Cerebellar nuclear complex (tissue), 1 donor: ENCODE results near the gene TFDP2.
"Not testable (repeated sequence)": the region's sequence is repeated elsewhere in the genome, so short reads cannot be mapped to it uniquely, and the experiment has no call there.

Experiments
- DNase-seq, 2 experiments: peaks; one replicate each; lab custom pipeline; 2025; lab: John Stamatoyannopoulos, UW

TFDP2 gene

DNA sequence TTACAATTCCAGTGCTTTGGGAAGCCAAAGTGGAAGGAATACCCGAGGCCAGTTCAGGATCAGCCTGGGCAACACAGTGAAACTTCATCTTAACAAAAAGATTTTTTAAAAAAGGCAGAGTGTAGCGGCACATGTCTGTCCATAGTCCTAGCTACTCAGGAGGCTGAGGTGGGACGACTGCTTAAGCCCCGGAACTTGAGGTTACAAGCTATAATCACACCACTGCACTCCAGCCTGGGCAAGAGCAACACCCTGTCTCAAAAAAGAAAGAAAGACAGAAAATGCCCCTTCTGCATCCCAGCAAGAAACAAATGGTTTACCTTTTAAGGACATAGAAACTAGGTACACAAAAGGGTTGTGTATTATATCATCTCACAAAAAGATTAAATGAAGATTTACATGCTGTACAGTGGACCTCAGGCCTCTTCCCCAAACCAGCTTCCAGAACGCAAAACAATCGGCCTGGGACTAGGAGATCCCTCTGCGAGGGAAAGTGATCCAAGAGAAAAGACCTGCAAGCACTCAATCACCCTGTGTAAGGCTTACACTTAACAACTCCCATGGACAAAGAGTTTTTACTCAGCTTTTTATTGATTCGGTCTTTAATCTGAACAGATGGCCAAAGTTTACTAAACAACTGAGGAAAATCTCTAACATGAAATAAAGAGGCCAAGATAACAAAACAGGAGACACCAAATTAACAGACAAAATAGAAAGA, 21.2 kb downstream of the TFDP2 start:
- DNase-seq = no peak

DNA sequence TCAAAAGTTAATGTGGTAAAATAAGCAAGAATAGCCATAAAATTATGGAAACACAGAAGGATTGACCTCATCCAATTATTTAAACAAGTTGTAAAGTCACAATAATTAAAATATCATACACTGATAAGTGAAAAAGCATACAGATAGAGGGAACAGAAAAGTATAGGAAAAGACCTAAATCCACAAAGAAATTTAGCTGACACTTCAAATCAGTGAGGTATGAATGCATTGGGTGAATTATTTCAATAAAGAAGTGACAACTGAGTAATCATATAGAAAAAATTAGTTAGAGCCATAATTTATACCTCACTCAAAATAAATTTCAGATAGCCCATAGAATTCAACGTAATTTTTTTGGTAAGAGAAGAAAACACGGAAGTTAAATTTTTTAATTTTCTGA, 25.1 kb downstream of the TFDP2 start:
- no peak for DNase-seq

DNA sequence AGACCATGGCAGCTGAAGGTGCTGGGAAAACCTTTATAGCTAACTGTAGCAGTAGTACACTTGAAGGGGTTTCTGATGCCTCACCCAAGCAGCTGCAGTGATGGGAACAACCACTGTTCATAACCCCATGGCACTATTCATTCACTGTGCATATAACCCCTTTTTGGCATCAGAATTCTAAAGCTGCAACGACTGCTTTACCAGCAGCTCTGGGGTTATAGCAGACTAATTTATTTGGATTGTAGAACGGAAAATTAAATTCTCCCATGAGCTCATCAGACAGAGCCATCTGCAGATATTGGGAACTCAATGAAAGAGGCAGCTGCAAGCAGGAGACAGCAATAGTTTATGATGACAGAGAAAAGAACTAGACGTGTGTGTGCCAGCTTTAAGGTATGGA, 28.6 kb downstream of the TFDP2 start:
- DNase-seq = no peak

DNA sequence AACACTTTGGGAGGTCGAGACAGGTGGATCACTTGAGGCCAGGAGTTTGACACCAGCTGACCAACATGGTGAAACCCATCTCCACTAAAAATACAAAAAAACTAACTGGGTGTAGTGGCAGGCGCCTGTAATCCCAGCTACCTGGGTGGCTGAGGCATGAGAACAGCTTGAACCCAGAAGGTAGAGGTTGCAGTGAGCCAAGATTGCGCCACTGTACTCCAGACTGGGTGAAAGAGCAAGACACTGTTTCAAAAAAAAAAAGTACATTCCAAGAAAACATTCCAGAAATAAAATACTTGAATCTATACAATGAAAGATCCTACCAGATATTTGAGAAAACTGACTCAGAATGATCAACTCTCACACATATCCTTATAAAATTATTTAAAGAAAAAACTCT, 30.4 kb downstream of the TFDP2 start:
- no peak for DNase-seq

DNA sequence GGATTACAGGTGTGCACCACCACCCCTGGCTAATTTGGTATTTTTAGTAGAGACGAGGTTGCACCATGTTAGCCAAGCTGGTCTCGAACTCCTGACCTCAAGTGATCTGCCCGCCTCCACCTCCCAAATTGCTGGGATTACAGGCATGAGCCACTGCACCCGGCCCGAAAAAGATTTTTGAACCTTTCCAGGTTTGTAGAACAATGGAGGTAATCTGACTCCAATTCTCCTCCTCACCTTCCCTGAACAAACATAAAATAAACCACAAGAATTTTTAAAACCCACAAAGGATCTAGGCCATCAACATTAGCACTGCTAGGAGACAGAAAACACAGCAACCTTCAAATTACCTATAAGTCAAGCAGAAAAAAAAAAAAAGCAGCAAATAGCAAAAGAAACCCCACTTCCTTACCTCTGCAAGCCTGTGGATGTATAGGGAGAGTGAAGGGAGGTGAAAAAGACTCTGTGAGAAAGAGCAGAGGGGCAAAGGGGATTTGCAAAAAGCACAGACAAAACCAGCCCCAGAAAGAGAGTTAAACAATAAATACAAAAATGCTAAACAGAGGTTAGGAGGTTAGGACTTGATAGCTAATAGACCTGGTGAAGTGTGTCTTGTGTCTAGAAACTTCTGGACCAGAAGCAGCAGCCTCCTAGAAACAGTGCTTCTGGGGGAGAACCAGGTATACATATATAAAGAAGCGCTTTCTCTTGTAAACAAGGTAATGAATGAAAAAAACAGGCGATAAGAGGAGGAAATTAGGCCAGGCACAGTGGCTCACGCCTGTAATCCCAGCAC, 32.1 kb downstream of the TFDP2 start:
- DNase-seq = no peak

DNA sequence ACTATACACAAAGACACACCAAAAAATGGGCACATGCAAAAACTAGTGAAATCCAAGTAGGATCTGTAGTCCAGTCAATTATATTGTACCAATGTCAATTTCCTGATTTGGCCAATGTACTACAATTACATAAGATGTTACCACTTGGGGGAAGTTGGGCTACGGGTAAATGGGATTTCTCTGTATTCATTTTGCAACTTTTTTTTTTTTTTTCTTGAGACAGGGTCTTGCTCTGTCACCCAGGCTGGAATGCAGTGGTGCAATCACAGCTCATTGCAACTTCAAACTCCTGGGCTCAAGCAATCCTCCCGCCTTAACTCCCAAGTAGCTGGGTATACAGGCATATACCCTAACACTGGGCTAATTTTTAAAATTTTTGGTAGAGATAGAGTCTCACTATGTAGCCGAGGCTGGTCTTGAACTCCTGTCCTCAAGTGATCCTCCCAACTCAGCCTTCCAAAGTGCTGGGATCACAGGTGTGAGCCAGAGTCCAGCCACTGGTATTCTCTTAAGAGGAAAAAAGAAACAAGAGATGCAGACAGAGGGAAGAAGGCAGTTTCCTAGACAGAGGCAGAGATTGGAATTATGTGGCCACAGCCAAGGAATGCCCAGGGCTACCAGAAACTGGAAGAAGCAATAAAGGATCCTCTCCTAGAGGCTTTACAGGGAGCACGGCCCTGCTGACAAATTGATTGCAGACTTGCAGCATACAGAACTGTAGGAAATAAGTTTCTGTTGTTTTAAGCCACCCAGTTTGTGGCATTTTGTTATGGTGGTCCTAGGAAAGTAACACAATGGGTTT, 33.3 kb downstream of the TFDP2 start:
- no peak for DNase-seq

DNA sequence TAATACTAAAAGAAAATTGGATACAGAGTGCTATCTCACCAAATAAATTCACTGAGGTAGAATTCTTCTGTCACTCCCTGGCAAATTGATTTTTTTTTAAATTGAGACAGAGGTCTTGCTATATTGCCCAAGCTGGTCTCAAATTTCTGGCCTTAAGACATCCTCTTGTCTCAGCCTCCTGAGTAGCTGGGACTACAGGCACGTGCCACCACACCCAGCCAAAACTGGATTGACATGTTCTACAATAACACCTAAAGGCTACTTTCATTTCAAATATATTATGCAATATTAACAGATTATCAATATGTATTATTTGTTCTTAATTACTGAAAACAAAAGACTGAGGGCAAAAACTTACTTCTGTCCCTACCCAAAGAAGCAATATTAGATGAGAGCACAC, 36.7 kb downstream of the TFDP2 start:
- DNase-seq = no peak

DNA sequence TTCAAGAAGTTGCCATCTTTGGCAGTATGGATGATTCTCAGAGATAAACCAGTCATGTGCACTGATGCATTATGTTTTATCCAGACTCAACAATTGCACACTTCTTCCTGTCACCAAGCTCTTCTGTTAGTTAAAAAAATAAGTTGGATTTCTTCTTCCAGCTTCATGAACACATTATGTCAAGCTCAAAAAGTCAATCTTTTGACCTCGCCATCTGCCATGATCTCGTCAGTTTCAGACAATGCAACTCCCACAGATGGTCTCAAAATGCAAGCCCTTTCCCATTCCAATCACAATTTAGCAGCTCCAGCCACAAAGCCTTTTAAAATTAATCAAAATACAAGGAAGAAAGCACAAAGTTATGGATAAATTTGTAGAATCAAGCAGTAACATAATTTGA, 42.8 kb downstream of the TFDP2 start:
- DNase-seq = no peak

DNA sequence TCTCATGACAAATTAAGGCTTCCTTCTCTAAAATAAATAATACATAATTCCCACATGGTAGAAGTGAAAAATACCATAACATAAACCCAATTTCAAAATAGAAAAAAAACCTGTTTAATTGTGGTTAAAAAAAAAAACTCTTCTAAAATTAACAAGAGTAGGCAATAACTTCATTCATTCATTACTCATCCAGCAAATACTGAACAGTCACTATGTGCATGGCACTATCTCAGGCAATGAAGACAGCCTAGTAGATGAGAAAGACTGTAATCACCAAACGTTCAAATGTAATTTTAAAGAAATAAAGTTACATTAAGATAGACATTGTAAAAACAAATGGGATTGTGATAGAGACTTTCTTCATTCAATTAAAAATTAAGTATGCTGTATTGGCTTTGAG, 43.4 kb downstream of the TFDP2 start:
- DNase-seq = no peak

DNA sequence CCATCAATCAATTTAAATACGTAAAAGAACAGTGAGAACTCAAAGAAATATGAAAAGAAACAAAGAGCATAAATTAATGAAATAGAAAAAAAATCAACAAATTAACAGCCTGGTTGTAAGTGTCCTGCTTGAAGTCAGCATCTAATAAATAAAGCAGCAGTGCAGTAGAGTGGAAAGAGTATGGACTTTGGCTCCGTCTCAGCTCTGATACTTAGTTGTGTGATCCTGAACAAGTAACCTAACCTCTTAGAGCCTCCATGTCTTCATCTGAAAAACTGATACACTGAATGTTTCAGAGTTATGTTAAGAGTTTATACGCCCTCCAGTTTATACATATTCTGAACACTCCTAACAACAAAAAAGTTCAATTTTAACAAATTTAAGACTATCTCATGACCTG, 44.6 kb downstream of the TFDP2 start:
- no peak for DNase-seq

DNA sequence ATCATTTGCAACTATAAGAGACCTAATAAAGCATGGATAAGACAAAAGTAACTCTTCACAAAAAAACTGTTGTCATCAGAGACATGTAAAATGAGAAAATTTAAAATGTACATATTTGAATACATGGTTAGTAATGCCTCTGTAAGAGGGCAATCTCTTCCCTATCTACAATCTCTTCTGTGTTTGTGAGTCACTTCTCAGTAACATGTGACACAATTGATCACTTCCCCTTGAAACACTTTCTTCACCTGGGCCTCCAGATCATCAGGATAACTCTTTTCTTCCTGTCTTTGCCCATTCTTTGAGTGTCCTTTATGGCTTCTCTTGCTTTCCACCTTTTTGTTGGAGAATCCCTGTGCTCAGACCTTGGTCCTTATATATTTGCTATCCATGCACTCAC, 50.4 kb downstream of the TFDP2 start:
- DNase-seq = no peak

DNA sequence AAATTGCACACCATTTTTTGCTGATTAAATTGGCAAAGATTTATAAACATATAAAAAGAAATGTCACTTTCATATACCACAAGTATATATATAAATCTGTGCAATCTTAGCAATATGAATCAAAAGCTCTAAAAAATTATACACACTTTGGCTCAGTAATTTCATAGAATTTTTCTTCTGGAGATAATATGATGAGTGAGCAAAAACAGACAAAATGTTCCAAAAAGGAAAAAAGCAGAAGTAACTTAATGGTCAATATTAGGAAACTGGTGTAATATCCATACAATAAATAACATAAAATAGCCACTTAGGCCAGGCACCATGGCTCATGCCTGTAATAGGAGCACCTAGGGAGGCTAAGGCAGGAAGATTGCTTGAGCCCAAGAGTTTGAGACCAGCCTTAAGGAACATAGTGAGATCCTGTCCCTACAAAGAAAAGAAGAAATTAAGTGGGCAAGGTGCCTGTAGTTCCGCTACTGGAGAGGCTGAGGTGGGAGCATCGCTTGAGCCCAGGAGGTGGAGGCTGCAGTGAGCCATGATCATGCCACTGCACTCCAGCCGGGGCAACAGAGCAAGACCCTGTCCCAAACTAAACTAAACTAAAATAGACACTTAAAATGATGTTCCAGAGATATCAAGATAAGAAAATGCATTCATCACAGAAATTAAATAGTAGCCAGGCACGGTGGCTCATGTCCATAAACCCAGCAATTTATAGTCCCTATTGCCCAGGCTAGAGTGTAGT, 52.1 kb downstream of the TFDP2 start:
- DNase-seq = no peak

DNA sequence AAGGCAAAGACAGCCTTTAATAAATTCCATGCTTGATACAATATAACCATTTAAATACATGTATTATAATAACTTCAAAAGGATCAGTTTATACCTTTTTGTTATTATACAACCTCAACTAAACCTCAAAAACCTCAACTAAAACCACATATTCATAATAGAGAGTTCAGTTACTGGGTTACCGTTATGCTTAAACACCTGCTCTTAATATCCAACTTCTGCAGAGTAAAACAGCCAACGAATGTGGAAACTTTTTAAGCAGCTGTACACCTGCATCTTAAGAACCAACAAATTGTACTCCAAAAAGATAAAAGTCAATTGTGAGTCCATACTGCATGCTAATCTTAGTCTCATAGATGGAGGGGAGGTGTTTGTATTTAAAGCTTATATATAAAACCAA, 53.5 kb downstream of the TFDP2 start:
- DNase-seq = no peak

DNA sequence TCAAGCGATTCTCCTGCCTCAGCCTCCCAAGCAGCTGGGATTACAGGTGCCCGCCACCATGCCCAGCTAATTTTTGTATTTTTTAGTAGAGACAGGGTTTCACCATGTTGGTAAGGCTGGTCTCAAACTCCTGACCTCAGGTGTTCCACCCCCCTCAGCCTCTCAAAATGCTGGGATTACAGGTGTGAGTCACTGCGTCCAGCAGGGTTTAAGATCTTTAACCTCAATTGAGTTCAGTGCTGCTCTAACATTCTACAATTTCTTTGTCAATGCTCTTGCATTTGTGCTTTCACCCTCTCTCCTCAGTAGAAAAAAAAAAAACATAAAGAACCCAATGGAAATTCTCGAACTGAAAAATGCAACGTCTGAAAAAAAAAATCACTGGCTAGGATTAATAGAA, 60.4 kb downstream of the TFDP2 start:
- not testable (repeated sequence) for DNase-seq

DNA sequence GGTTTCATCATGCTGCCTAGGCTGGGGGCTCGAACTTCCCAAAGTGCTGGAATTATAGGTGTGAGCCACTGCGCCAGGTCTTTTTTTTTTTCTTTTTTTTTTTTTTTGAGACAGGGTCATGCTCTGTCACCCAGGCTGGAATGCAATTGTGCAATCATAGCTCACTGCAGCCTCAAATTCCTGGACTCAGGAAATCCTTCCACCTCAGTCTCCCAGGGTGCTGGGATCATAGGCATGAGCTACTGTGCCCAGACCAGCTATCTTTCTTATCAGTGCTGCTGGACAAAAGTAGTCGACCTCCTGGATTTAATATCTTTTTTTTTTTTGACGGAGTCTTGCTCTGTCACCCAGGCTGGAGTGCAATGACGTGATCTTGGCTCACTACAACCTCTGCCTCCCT, 60.8 kb downstream of the TFDP2 start:
- no peak for DNase-seq

DNA sequence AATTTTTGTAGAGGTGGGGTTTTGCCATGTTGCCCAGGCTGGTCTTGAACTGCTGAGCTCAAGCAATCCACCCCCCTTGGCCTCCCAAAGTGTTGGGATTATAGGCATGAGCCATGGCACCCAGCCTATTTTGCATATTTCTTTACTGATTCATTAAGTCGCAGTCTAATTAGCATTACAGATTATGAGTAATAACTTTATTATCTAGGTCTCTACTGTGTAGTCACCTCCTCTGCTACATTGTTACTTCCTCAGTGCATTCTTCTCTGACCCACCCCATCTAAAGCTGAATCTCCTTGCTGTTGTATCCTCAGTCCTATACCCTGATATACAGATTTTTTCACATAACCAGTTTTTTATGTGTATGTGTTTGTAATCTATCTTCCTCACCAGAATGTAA, 61.7 kb downstream of the TFDP2 start:
- no peak for DNase-seq

DNA sequence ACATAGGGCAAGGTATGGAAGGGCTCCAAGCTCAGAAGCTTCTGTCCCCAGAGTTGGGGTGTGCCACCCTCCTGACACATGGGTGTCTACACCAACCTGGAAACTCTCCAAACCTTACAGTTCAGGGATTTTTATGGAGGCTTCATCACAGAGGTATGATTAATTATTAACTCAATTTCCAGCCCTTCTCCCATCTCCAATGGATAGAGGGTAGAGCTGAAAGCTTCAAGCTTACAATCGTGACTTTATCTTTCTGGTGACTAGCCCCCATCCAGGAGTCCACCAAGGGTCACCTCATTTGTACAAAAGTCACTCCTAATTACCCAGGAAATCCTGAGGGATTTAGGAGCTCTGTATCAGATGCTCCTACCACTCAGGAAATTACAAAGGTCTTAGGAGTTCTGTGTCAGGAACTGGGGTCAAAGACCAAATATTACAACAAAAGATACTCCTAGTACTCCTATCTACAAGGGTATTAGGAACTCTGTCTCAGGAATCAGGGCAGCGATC, 62.7 kb downstream of the TFDP2 start:
- DNase-seq = no peak

DNA sequence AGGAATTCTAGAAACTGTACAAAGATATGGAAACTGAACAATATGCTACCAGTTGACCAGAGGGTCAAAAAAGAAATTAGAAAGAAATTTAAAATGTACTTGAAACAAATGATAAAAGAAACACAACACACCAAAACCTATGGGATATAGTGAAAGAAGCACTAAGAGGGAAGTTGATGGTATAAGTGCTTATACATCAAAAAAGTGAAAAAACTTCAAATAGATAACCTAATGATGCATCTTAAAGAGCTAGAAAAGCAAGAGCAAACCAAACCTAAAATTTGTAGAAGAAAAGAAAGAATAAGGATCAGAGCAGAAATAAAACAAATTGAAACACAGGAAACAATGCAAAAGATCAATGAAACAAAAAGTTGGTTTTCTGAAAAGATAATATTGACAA, 68.2 kb downstream of the TFDP2 start:
- DNase-seq = no peak

DNA sequence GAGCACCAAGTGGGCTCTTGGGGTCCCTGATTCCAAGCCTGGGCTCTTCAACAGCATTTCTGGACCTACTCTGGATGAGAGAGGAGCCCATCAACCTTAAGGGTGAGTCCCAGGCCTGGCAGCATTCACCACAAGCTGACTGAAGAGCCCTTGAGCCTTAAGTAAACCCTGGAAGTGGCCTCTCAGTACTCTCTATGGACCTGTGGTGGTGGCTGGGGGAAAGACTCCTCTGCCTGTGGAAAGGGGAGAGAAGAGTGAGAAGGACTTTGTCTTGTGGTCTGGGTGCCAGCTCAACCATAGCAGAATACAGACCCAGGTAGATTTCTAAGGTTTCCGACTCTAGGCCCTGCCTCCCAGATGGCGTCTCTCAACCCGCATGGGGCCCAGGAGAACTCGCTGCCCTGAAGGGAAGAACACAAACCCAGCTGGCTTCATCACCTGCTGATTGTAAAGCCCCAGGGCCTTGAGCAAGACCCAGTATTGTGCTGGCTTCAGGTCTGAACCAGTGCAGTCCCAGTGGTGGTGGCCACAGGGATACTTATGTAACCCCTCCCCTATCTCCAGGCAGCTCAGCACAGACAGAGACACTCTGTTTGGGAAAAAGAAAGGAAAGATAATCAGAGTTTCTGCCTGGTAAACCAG, 71.4 kb downstream of the TFDP2 start:
- no peak for DNase-seq

DNA sequence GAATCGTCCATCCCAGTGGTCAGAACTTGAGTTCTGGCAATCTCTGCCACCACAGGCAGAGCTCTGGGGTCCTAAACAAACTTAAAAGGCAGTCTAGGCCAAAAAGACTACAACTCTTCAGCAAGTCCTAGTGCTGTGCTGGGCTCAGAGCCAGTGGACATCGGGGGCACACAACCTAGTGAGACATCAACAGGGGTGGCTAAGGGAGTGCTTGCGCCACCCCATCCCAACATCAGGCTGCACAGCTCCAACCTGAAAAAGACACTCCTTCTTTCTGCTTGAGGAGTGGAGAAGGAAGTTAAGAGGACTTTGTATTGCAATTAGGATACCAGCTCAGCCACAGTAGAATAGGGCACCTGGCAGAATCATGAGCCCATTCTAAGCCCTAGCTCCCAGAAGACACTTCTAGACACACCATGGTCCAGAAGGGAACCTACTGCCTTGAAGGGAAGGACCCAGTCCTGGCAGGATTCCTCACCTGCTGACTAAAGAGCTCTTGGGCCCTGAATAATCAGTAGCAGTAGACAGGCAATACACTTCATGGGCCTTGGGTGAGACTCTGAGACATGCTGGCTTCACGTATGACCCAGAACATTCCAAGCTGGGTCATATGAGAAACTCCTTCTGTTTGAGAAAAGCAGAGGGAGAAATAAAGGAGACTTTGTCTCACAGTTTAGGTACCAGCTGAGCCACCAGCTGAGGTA, 72.0 kb downstream of the TFDP2 start:
- DNase-seq = no peak

DNA sequence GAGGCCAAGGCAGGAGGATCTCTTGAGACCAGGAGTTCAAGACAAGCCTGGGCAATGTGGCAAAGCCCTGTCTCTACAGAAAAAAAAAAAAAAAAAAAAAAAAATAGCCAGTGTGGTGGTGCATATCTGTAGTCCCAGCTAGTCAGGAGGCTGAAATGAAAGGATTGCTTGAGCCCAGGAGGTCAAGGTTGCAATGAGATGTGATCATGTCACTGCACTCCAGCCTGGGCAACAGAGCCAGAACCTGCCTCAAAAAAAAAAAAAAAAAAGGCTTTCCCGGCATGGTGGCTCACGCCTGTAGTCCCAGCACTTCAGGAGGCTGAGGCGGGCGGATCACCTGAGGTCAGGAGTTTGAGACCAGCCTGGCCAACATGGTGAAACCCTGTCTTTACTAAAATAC, 73.7 kb downstream of the TFDP2 start:
- DNase-seq = not testable (repeated sequence)
